Activated naive CD8-positive, alpha-beta T cell (primary cell): ENCODE measurements around the gene MC2R.

Experiments
- H3K27ac Mint-ChIP-seq: one replicate; pipeline ENCODE4 v1.8.0; 2021; ENCODE audit warnings: mixed read lengths
- H3K27me3 Mint-ChIP-seq: one replicate; pipeline ENCODE4 v1.8.0; 2021; ENCODE audit warnings: mixed read lengths
- H3K36me3 Mint-ChIP-seq: one replicate; pipeline ENCODE4 v1.8.0; 2021; ENCODE audit warnings: mixed read lengths
- H3K4me1 Mint-ChIP-seq: one replicate; pipeline ENCODE4 v1.8.0; 2021; ENCODE audit warnings: low read depth, mixed read lengths
- H3K4me3 Mint-ChIP-seq: one replicate; pipeline ENCODE4 v1.8.0; 2021; ENCODE audit warnings: mild to moderate bottlenecking, mixed read lengths
- H3K9me3 Mint-ChIP-seq: one replicate; pipeline ENCODE4 v1.8.0; 2021; ENCODE audit warnings: low read depth, mixed read lengths

Gene MC2R

GRCh38 chr18:13912601-13913000, 2.7 kb downstream of the MC2R start:
- Mint-ChIP-seq H3K4me3 (no peak overlapping the region), H3K27me3 (no peaks in the 10 kb centered on the region), H3K36me3 (no peaks in the 10 kb centered on the region), H3K9me3 (no peaks in the 10 kb centered on the region), H3K4me1 (no peaks in the 10 kb centered on the region), H3K27ac (no peak overlapping the region)

GRCh38 chr18:13910986-13911385, 4.3 kb downstream of the MC2R start:
- Mint-ChIP-seq H3K9me3 (no peaks in the 10 kb centered on the region), H3K4me3 (no peak overlapping the region), H3K27me3 (no peaks in the 10 kb centered on the region), H3K4me1 (no peaks in the 10 kb centered on the region), H3K36me3 (no peaks in the 10 kb centered on the region), H3K27ac (no peak overlapping the region)

DNA sequence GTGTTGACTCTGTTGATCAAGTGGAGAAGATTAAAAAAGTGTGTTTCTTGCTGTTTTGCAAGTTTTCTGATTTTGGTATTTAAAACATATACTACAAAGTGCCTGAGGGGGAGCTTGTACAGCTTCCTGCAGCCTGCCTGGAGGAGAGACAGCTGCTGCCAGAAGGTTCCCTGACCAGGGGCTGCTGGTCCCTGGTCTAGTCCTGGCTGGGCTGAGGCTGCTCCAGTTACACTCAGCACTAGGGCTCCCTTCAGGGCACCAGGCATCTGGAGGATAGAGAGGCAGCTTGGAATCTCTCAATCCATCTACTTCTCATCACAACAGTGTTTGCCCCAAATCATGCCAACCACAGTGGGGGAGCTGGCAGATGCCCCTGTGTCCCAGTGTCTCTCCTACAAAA, 4.8 kb downstream of the MC2R start:
- Mint-ChIP-seq H3K36me3 (no peaks in the 10 kb centered on the region), H3K4me1 (no peaks in the 10 kb centered on the region), H3K9me3 (no peaks in the 10 kb centered on the region)

DNA sequence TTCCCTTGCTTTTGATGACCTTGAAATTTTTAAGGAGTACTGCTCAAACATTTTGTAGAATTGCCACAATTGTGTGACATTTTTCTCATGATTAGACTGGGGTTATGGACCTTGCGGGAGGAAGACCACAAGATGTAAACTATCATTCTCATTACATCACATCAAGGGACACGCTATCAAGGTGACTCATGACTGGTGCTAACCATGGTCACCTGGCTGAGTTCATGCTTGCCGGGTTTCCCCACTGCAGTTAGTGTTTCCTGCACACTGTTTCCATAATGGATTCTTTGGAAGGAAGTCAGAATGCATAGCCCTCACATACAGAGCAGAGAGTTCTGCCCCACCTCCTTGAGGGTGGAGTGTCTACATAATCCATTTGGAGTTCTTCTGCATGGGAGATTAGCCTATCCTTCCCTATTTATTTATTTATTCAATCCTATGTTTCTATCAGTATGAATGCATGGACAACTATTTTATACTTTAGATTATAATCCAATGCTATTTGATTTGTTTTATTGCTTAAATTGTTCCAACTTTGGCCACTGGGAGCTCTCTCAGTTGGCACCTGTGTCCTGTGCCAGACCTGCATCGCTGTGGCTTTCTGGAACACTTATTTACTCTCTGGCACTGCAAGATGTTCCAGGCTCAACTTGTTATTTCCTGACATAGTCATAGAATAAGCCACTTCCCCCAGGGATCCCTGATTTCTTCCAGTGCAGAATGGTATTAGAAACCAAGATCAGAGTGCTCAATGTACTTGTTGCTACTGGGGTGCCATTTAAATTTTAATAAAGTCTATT, 6.0 kb downstream of the MC2R start:
- H3K27ac Mint-ChIP-seq, result no peak overlapping the region
- no peaks in the 10 kb centered on the region for H3K9me3 Mint-ChIP-seq
- no peaks in the 10 kb centered on the region for H3K27me3 Mint-ChIP-seq
- no peak overlapping the region for H3K4me3 Mint-ChIP-seq
- no peaks in the 10 kb centered on the region for H3K36me3 Mint-ChIP-seq
- no peaks in the 10 kb centered on the region for H3K4me1 Mint-ChIP-seq

More for the DNA sequence above, 4.8 kb downstream of the MC2R start:
- no peaks in the 10 kb centered on the region for H3K27me3 Mint-ChIP-seq
- H3K27ac Mint-ChIP-seq, result no peak overlapping the region
- H3K4me3 Mint-ChIP-seq, result no peak overlapping the region

GRCh38 chr18:13900633-13901032, 14.7 kb downstream of the MC2R start:
- H3K4me3 Mint-ChIP-seq, result no peak overlapping the region
- peaks cover 11% of the 10 kb centered on the region for H3K27me3 Mint-ChIP-seq
- H3K36me3 Mint-ChIP-seq, result peaks cover 4% of the 10 kb centered on the region
- H3K9me3 Mint-ChIP-seq, result peaks cover 14% of the 10 kb centered on the region
- H3K27ac Mint-ChIP-seq, result no peak overlapping the region
- no peaks in the 10 kb centered on the region for H3K4me1 Mint-ChIP-seq

- Mint-ChIP-seq H3K4me3 (no peak overlapping the region), H3K27me3 (peaks cover 17% of the 10 kb centered on the region)
Observed at GRCh38 chr18:13895505-13896033, 19.8 kb downstream of the MC2R start.

GRCh38 chr18:13894531-13894930, 20.8 kb downstream of the MC2R start:
- Mint-ChIP-seq H3K4me1 (no peaks in the 10 kb centered on the region), H3K27me3 (peaks cover 11% of the 10 kb centered on the region), H3K4me3 (no peak overlapping the region), H3K9me3 (peaks cover 4% of the 10 kb centered on the region), H3K27ac (no peak overlapping the region), H3K36me3 (no peaks in the 10 kb centered on the region)

More at GRCh38 chr18:13895505-13896033, 19.8 kb downstream of the MC2R start:
- Mint-ChIP-seq H3K4me1 (no peaks in the 10 kb centered on the region), H3K27ac (no peak overlapping the region), H3K9me3 (peaks cover 14% of the 10 kb centered on the region), H3K36me3 (peaks cover 4% of the 10 kb centered on the region)

- Mint-ChIP-seq H3K27me3 (peaks cover 11% of the 10 kb centered on the region), H3K4me3 (no peak overlapping the region)
Observed at GRCh38 chr18:13893418-13893760, 21.9 kb downstream of the MC2R start.

GRCh38 chr18:13892098-13892497, 23.2 kb downstream of the MC2R start:
- Mint-ChIP-seq H3K36me3 (no peaks in the 10 kb centered on the region), H3K9me3 (no peaks in the 10 kb centered on the region), H3K27ac (no peak overlapping the region), H3K4me1 (no peaks in the 10 kb centered on the region), H3K27me3 (peaks cover 11% of the 10 kb centered on the region), H3K4me3 (no peak overlapping the region)

More at GRCh38 chr18:13893418-13893760, 21.9 kb downstream of the MC2R start:
- Mint-ChIP-seq H3K4me1 (no peaks in the 10 kb centered on the region), H3K36me3 (no peaks in the 10 kb centered on the region), H3K9me3 (no peaks in the 10 kb centered on the region), H3K27ac (no peak overlapping the region)

- Mint-ChIP-seq H3K9me3 (no peaks in the 10 kb centered on the region), H3K4me3 (no peak overlapping the region), H3K4me1 (no peaks in the 10 kb centered on the region), H3K27me3 (peaks cover 12% of the 10 kb centered on the region), H3K27ac (no peak overlapping the region), H3K36me3 (no peaks in the 10 kb centered on the region)
Observed at GRCh38 chr18:13890761-13891361, 24.5 kb downstream of the MC2R start.

GRCh38 chr18:13889671-13890070, 25.7 kb downstream of the MC2R start:
- H3K27me3 Mint-ChIP-seq, result peaks cover 13% of the 10 kb centered on the region
- no peak overlapping the region for H3K4me3 Mint-ChIP-seq
- no peak overlapping the region for H3K27ac Mint-ChIP-seq
- no peaks in the 10 kb centered on the region for H3K9me3 Mint-ChIP-seq
- H3K36me3 Mint-ChIP-seq, result no peaks in the 10 kb centered on the region
- H3K4me1 Mint-ChIP-seq, result no peaks in the 10 kb centered on the region

DNA sequence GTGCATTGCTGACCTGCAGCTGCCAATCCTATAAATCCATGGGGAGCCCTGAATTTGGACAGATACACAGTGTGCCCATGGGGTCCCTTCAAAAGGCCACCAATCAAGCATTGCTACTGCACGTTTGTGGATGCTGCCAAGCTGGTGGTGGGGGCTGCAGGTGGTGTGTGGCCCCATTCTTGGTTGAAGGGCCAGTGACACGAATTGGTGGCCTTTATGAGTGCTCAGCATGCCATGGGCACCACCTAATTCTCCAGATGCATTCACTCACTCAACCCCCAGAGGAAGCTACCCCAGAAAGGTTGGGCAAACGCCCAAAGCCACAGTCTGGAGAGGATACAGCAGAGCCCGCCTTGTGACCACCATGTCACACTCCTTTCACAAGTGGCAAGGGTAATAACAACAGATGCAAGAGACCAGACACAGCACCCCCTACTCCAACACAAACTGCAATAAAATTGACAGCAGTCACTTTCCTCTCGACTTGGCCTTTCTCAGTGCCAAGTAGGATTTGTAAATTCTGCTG, 27.1 kb downstream of the MC2R start:
- no peak overlapping the region for H3K27ac Mint-ChIP-seq
- H3K27me3 Mint-ChIP-seq, result peaks cover 9% of the 10 kb centered on the region
- no peaks in the 10 kb centered on the region for H3K36me3 Mint-ChIP-seq
- no peak overlapping the region for H3K4me3 Mint-ChIP-seq
- H3K9me3 Mint-ChIP-seq, result no peaks in the 10 kb centered on the region
- no peaks in the 10 kb centered on the region for H3K4me1 Mint-ChIP-seq

- Mint-ChIP-seq H3K9me3 (no peaks in the 10 kb centered on the region), H3K36me3 (no peaks in the 10 kb centered on the region), H3K27ac (no peak overlapping the region), H3K4me3 (no peak overlapping the region), H3K27me3 (peaks cover 10% of the 10 kb centered on the region), H3K4me1 (no peaks in the 10 kb centered on the region)
Observed at GRCh38 chr18:13885009-13885408, 30.3 kb downstream of the MC2R start.

DNA sequence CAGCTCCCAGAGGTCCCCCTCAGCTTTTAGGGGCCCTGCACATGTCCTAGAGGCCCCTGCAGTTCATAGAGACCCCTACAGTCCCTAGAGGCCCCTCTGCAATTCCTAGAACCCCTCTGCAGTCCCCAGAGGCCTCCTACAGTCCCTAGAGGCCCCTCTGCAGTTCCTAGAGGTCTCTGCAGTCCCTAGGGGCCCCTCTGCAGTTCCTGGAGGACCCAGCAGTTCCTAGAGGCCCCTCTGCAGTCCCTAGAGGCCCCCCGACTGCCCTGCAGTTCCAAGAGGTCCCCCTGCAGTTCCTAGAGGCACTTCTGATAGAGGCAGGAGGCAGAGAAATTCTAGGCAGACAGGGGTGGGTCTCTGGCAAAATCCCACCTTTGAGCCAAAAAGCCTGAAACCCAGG, 35.4 kb downstream of the MC2R start:
- Mint-ChIP-seq H3K9me3 (no peaks in the 10 kb centered on the region), H3K27ac (no peak overlapping the region), H3K4me3 (no peak overlapping the region)

GRCh38 chr18:13879492-13879891, 35.8 kb downstream of the MC2R start:
- Mint-ChIP-seq H3K4me1 (no peaks in the 10 kb centered on the region), H3K27me3 (peaks cover 3% of the 10 kb centered on the region), H3K9me3 (no peaks in the 10 kb centered on the region), H3K27ac (no peak overlapping the region), H3K36me3 (no peaks in the 10 kb centered on the region), H3K4me3 (no peak overlapping the region)

More for the DNA sequence above, 35.4 kb downstream of the MC2R start:
- Mint-ChIP-seq H3K36me3 (no peaks in the 10 kb centered on the region), H3K4me1 (no peaks in the 10 kb centered on the region), H3K27me3 (peaks cover 3% of the 10 kb centered on the region)
